22Rv1 (cell line): ENCODE results near the gene SSH2.

Source experiments
- ZFX ChIP-seq: fragments of 450-650 bp; IDR thresholded peaks from 2 replicates; pipeline ENCODE4 v1.6.1; 2017; ENCODE audit warnings: antibody characterized with exemption, borderline replicate concordance
- TF ChIP-seq, protein P1 (sequence below): fragments of 450-650 bp; IDR thresholded peaks from 2 replicates; pipeline ENCODE4 v1.5.1; 2017; ENCODE audit warnings: mild to moderate bottlenecking

DNA sequence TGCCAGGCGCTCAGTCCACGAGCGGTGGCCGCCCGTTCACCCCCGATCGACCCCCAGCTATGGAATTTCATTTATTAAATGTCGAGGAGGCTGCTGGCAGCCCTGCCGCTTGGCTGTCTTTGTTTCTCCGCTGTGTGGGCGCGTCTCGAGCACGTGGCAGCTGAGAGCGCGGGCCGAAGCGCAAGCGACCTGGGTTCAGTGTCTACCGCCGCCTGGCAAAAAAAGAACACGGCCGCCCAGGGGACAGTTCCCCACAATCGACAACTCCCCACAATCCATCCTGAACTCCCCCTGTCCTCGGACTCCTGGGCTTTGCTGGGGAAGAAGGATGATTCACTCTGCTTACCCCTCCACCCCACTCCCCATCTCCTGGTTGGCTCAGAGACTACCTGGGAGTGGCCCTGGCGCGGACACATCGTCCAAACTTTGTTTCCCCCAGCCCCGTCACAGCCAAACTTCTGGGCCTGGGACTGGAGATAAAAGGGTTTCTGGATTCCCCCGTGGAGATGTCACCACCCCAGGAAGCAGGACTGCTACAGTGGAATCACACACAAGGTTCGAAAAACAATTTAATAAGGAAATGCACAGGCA, 338.8 kb downstream of the SSH2 start:
- TF ChIP-seq, protein P1, sequence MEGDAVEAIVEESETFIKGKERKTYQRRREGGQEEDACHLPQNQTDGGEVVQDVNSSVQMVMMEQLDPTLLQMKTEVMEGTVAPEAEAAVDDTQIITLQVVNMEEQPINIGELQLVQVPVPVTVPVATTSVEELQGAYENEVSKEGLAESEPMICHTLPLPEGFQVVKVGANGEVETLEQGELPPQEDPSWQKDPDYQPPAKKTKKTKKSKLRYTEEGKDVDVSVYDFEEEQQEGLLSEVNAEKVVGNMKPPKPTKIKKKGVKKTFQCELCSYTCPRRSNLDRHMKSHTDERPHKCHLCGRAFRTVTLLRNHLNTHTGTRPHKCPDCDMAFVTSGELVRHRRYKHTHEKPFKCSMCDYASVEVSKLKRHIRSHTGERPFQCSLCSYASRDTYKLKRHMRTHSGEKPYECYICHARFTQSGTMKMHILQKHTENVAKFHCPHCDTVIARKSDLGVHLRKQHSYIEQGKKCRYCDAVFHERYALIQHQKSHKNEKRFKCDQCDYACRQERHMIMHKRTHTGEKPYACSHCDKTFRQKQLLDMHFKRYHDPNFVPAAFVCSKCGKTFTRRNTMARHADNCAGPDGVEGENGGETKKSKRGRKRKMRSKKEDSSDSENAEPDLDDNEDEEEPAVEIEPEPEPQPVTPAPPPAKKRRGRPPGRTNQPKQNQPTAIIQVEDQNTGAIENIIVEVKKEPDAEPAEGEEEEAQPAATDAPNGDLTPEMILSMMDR, result no peak
- no peak for TF ChIP-seq ZFX
